Psoas muscle (tissue), 8 donors: ENCODE measurements around the gene ADORA2B. TPM values are rescaled to one million over a fixed set of nuclear protein-coding genes. Genes with fewer than 3 reads are reported as not detected.

Experiments used
- ATAC-seq, 4 donors: fragments of 200-7000 bp; cut with Tn5 transposase; one replicate each; pipeline ENCODE4 v1.9.1; 2020; ENCODE audit warnings: moderate library complexity in 3 of 4, mild to moderate bottlenecking in 2 of 4
- DNase-seq, 2 donors: peaks; one replicate each; pipeline ENCODE4 v3.0.0-alpha.2; 2020
- H3K27ac ChIP-seq: fragments of 200-600 bp; one replicate; pipeline ENCODE4 v1.8.0; 2022
- H3K27me3 ChIP-seq, 3 donors: fragments of 200-600 bp in 1 of 3; one replicate each; pipeline versions ENCODE4 v1.6.1 to v1.8.0; 2013 to 2022; ENCODE audit warnings: low read length in 2 of 3, mild to moderate bottlenecking in 2 of 3, moderate library complexity in 1 of 3; ENCODE audit not compliant: insufficient read depth in 3 of 3
- H3K36me3 ChIP-seq, 2 donors: fragments of 200-600 bp in 1 of 2; one replicate each; pipeline versions ENCODE4 v1.6.1 to v1.8.0; 2013 to 2022; ENCODE audit warnings: low read depth in 1 of 2, mild to moderate bottlenecking in 1 of 2, moderate library complexity in 1 of 2; ENCODE audit not compliant: insufficient read depth in 1 of 2
- H3K4me1 ChIP-seq: fragments of 200-600 bp; one replicate; pipeline ENCODE4 v1.8.0; 2022
- H3K4me3 ChIP-seq: fragments of 200-600 bp; one replicate; pipeline ENCODE4 v1.8.0; 2022; ENCODE audit warnings: mild to moderate bottlenecking
- H3K9me3 ChIP-seq: fragments of 200-600 bp; one replicate; pipeline ENCODE4 v1.8.0; 2022
- WGBS, 3 donors: extraction: QIAGEN DNeasy Blood & Tissue Kit; methylation state at CpG; one replicate each; pipeline versions ENCODE4 v1.1.6 to v1.1.7; 2013; 5-methylcytosine and 5-hydroxymethylcytosine counted together
- intact Hi-C, 2 donors: fragments of 100-400 bp; cut with DNase I; formaldehyde crosslinking; loops; one replicate each; pipeline versions ENCODE4 v1.11.0 to v1.14.2; 2022
- polyA plus RNA-seq, 3 donors: library from polyadenylated mRNA; stranded (reverse); fragments of 200-250 nt; gene quantifications; one replicate each; pipeline ENCODE4 v1.2.3, GENCODE V29; 2013
- total RNA-seq, 4 donors: library from RNA; stranded (reverse); fragmentation: NEBNext Ultra II Directional in 2 of 4; extraction: Animal tissue kit (Norgen Biotek cat#: 25700) in 2 of 4; gene quantifications; one replicate each; pipeline versions ENCODE4 v1.2.1 to v1.2.4, GENCODE V29; 2021 to 2023
- TF ChIP-seq, protein P1 (sequence below): fragments of 200-600 bp; IDR thresholded peaks from one replicate; pipeline ENCODE4 v1.8.0; 2022; ENCODE audit warnings: antibody characterized with exemption
- donor health status: healthy with polysubstance abuse.
- donor health status: DM: no; HTN: no; CAD: no; lungs with moderate emphysema.
- donor health status: Bipolar disorder and iron deficiency.
- donor health status: healthy.
- donor health status: DM: yes; HTN: yes; CAD: no.
- donor health status: DM: no; HTN: no; CAD: no.
- donor health status: DM: no; HTN: no; CAD: no.
- donor health status: DM: yes; HTN: yes; CAD: no.

Gene ADORA2B
- total and polyA plus RNA-seq, 7 donors, result 0.07 to 0.36 (median 0.20) TPM

DNA sequence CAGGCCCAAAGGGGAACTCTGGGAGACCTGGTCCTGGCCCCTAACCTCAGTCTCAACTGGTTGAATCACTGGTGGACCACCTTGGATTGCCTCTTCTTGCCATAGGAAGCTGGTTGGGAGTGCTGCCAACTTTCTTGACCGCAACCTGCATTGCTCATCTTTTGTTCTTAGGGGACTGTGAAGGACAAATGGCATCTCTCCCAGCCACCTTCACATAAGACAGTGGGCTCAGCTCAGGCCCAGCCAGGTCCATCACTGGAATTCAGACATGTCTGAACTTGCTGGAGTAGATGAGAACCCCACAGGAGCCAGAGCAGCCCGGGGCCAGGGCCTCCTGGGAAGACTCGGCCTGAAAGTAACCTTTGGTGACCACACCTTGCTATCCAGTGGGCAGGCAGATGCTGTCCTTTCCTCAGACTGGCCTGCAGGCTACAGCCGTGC, 18.8 kb downstream of the ADORA2B start:
- Histone ChIP-seq H3K27me3 (no peaks in the 10 kb centered on the region), H3K36me3 (no peaks in the 10 kb centered on the region), H3K4me1 (no peaks in the 10 kb centered on the region), H3K9me3 (no peaks in the 10 kb centered on the region), H3K4me3 (no peak overlapping the region), H3K27ac (no peak overlapping the region)
- DNase-seq, result no peak
- ATAC-seq, result no peak
- TF ChIP-seq, protein P1, sequence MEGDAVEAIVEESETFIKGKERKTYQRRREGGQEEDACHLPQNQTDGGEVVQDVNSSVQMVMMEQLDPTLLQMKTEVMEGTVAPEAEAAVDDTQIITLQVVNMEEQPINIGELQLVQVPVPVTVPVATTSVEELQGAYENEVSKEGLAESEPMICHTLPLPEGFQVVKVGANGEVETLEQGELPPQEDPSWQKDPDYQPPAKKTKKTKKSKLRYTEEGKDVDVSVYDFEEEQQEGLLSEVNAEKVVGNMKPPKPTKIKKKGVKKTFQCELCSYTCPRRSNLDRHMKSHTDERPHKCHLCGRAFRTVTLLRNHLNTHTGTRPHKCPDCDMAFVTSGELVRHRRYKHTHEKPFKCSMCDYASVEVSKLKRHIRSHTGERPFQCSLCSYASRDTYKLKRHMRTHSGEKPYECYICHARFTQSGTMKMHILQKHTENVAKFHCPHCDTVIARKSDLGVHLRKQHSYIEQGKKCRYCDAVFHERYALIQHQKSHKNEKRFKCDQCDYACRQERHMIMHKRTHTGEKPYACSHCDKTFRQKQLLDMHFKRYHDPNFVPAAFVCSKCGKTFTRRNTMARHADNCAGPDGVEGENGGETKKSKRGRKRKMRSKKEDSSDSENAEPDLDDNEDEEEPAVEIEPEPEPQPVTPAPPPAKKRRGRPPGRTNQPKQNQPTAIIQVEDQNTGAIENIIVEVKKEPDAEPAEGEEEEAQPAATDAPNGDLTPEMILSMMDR, result no peak
- WGBS, 3 donors, result 83 to 87% (median 83%) methylated on average over 4 of the region's 4 CpGs
- intact Hi-C loops, result no loop called here

DNA sequence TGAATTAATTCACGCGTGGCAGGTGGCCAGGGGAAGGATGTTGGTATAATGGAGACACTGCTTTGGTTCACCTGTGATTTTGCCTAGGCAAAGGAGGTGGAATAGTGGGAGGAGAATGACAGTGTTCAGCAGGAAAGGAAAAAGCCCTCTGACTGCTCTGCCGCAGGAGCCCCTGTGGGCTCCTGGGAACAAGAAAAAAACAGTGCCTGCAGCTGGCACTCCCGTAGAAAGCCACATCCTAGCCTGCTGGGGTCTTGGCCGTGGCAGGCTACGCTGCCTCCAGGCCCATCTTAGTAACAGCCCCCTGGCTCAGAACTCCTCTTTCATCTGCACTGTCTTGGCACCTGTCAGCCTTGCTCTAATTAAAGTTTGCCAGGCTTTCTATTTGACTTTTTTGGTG, 20.6 kb downstream of the ADORA2B start:
- no peaks in the 10 kb centered on the region for H3K4me1 ChIP-seq
- DNase-seq (no peak), ATAC-seq (no peak)
- TF ChIP-seq, protein P1, result no peak
- no peak overlapping the region for H3K27ac ChIP-seq
- no peak overlapping the region for H3K4me3 ChIP-seq
- H3K36me3 ChIP-seq, result no peaks in the 10 kb centered on the region
- intact Hi-C loops, result no loop called here
- H3K9me3 ChIP-seq, result no peaks in the 10 kb centered on the region
- H3K27me3 ChIP-seq, result no peaks in the 10 kb centered on the region
- 51 to 60% (median 51%) methylated on average over 6 of the region's 6 CpGs for WGBS, 3 donors

DNA sequence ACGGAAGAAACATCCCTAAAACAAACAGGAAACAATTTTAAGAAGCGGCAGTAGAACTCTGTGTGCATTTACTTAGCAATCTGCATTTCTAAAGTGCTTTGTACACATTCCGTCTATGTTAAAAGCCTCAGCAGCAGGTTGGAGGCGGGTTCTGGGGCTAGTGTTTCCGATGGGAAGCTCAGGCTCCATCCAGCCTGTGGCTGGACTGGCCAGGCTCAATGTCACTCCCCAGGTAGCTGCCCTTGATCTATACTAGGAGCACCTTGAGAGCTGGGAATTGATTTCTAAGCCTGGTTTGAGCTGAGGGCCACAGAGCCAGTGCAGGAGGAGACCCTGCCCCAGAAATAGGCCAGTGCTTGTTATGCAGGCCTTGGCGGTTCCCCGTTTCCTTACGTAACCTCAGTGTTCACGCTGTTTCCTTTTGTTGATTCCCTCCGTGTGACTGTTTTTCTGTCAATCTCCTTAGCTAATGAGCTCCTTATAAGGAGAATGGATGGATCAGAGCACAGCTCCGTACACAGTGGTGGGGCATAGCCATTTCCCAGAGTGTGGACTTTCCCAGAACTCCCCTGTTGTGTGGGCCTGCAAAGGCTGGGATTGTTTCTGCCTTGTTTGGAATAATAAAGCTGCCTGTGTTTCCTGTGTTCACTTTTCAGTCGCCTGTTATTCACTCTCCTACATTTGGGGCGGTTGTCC, 21.4 kb downstream of the ADORA2B start:
- ATAC-seq (no peak), DNase-seq (no peak)
- Histone ChIP-seq H3K9me3 (no peaks in the 10 kb centered on the region), H3K36me3 (no peaks in the 10 kb centered on the region), H3K4me3 (no peak overlapping the region), H3K27ac (peak overlapping the region; percentile 53), H3K4me1 (no peaks in the 10 kb centered on the region), H3K27me3 (no peaks in the 10 kb centered on the region)
- intact Hi-C loops, result no loop called here
- TF ChIP-seq, protein P1, result no peak
- WGBS, 3 donors, result 66 to 70% (median 69%) methylated on average over 13 of the region's 13 CpGs

- intact Hi-C loops, result no loop called here
- 54 to 71% (median 65%) methylated on average over 11 of the region's 11 CpGs for WGBS, 3 donors
- Histone ChIP-seq H3K36me3 (no peaks in the 10 kb centered on the region), H3K9me3 (no peaks in the 10 kb centered on the region), H3K27me3 (no peaks in the 10 kb centered on the region), H3K4me3 (no peak overlapping the region), H3K4me1 (no peaks in the 10 kb centered on the region), H3K27ac (no peak overlapping the region)
- ATAC-seq (no peak), DNase-seq (no peak)
- TF ChIP-seq, protein P1, result no peak
Observed at GRCh38 chr17:15966879-15967248, 21.9 kb downstream of the ADORA2B start.
